K562 (cell line): ENCODE measurements around the gene PLCL1. TPM values are rescaled to one million over a fixed set of nuclear protein-coding genes. Genes with fewer than 3 reads are reported as not detected.

Experiments
- ARID1B ChIP-seq: fragments of 450-650 bp; IDR thresholded peaks from 2 replicates; pipeline ENCODE4 v1.6.1; 2016; ENCODE audit warnings: antibody characterized with exemption, mild to moderate bottlenecking, inconsistent platforms
- BCOR ChIP-seq: fragments of 450-650 bp; IDR thresholded peaks from 2 replicates; pipeline ENCODE4 v1.6.1; 2016
- BRCA1 ChIP-seq, 2 experiments: fragments of 450-650 bp in 1 of 2; sonication (generic) in 1 of 2; formaldehyde crosslinking in 1 of 2; IDR thresholded peaks; 2 replicates each; pipeline versions ENCODE4 v1.5.0 to v1.6.1; 2017 to 2020; ENCODE audit warnings: mild to moderate bottlenecking in 1 of 2, missing genetic modification reagents in 1 of 2
- FOXA1 ChIP-seq: fragments of 450-650 bp; IDR thresholded peaks from 2 replicates; pipeline ENCODE4 v1.6.1; 2016; ENCODE audit warnings: mild to moderate bottlenecking, borderline replicate concordance
- KDM1A ChIP-seq, 2 experiments: fragments of 450-650 bp; IDR thresholded peaks; 2 replicates each; pipeline ENCODE4 v1.6.1; 2016; ENCODE audit warnings: mild to moderate bottlenecking in 2 of 2
- KDM4B ChIP-seq, 2 experiments: fragments of 450-650 bp in 1 of 2; sonication (generic) in 1 of 2; IDR thresholded peaks; 2 replicates each; pipeline ENCODE4 v1.6.1; 2016 to 2017; ENCODE audit warnings: borderline replicate concordance in 2 of 2, antibody characterized with exemption in 1 of 2, low read depth in 1 of 2, mild to moderate bottlenecking in 1 of 2
- KLF10 ChIP-seq: fragments of 250-450 bp; sonication (Bioruptor Pico); IDR thresholded peaks from 2 replicates; pipeline ENCODE4 v1.6.1; 2021; ENCODE audit warnings: matching md5 sums
- MEIS2 ChIP-seq: fragments of 450-650 bp; IDR thresholded peaks from 2 replicates; pipeline ENCODE4 v1.6.1; 2014; ENCODE audit warnings: mild to moderate bottlenecking; ENCODE audit not compliant: partially characterized antibody
- NRF1 ChIP-seq, 2 experiments: fragments of 450-650 bp; IDR thresholded peaks in 1 of 2; conservative IDR thresholded peaks in 1 of 2; 2 replicates each; pipeline ENCODE4 v1.6.1; 2014; ENCODE audit warnings: mild to moderate bottlenecking in 2 of 2
- PKNOX1 ChIP-seq: fragments of 450-650 bp; IDR thresholded peaks from 2 replicates; pipeline ENCODE4 v1.6.1; 2016
- REST ChIP-seq, 2 experiments: fragments of 450-650 bp; formaldehyde crosslinking in 1 of 2; IDR thresholded peaks; 2 replicates each; pipeline versions ENCODE4 v1.4.0 to v1.6.1; 2014 to 2020; ENCODE audit warnings: mild to moderate bottlenecking in 2 of 2, borderline replicate concordance in 1 of 2, low read depth in 1 of 2
- SFPQ ChIP-seq: fragments of 200-400 bp; formaldehyde crosslinking; IDR thresholded peaks from 2 replicates; pipeline ENCODE4 v1.6.1; 2017; ENCODE audit warnings: mild to moderate bottlenecking, low read depth, low read length, moderate library complexity
- TEAD4 ChIP-seq, 2 experiments: sonication (generic) in 1 of 2; formaldehyde crosslinking in 1 of 2; IDR thresholded peaks; 2 replicates each; pipeline versions ENCODE4 v1.6.1 to v1.8.0; 2012 to 2022; ENCODE audit warnings: borderline replicate concordance in 1 of 2, inconsistent platforms in 1 of 2, low read length in 1 of 2, mild to moderate bottlenecking in 1 of 2, missing genetic modification reagents in 1 of 2
- TRIM28 ChIP-seq: fragments of 450-650 bp; IDR thresholded peaks from 2 replicates; pipeline ENCODE4 v1.6.1; 2017
- ZNF639 ChIP-seq, 2 experiments: fragments of 200-800 bp in 1 of 2; sonication (Bioruptor generic) in 1 of 2; sonication (generic) in 1 of 2; formaldehyde crosslinking in 1 of 2; IDR thresholded peaks in 1 of 2; conservative IDR thresholded peaks in 1 of 2; 2 replicates each; pipeline versions ENCODE4 v1.5.0 to v1.6.1; 2016 to 2020; ENCODE audit warnings: missing compliant biosample characterization in 1 of 2, missing genetic modification characterization in 1 of 2, missing genetic modification reagents in 1 of 2
- polyA plus RNA-seq, 8 experiments: library from polyadenylated mRNA; depleted of rRNA in 4 of 8; stranded (reverse) in 5 of 8; unstranded in 3 of 8; fragments of >200 nt; fragmentation: Nextera tagmentation in 2 of 8; fragmentation: Illumina TruSeq in 1 of 8; extraction: Ambion mirVana in 2 of 8; extraction: Trizol in 1 of 8; gene quantifications; 2 replicates each; pipeline versions ENCODE4 v1.2.1 to v1.2.3, GENCODE V29; 2011 to 2014; ENCODE audit warnings: inconsistent platforms in 1 of 8, missing spikeins in 1 of 8
- total RNA-seq, 7 experiments: library from RNA; depleted of rRNA in 6 of 7; stranded (reverse); fragments of >200 nt in 6 of 7; fragmentation: Illumina TruSeq in 2 of 7; extraction: Trizol in 2 of 7; gene quantifications; 2 replicates each; pipeline versions ENCODE4 v1.2.1 to v1.2.3, GENCODE V29; 2011 to 2021; ENCODE audit warnings: low replicate concordance in 1 of 7

Gene PLCL1
- total and polyA plus RNA-seq, 9 of the 15 experiments (the other 6 are each of a cell fraction or from before 2014, with no cell fraction given), result 2.0 to 17.7 (median 8.6) TPM

GRCh38 chr2:198165289-198165688 is 360.9 kb downstream of the PLCL1 start (continued):
- TF ChIP-seq REST (IDR thresholded peaks at IDR 0.05; ENCODE audit: borderline replicate concordance) (no peak), REST (CRISPR knock-in tag; IDR thresholded peaks at IDR 0.05; ENCODE audit: low read depth) (no peak), KDM4B (IDR thresholded peaks at IDR 0.05; ENCODE audit: borderline replicate concordance in 2 of 2, low read depth in 1 of 2) (no peak), BCOR (no peak), TEAD4 (IDR thresholded peaks at IDR 0.05; ENCODE audit: low read length) (peak; percentile 63), TEAD4 (CRISPR knock-in tag; IDR thresholded peaks at IDR 0.05; ENCODE audit: borderline replicate concordance) (no peak), TRIM28 (no peak), KLF10 (CRISPR knock-in tag) (no peak), KDM1A (IDR thresholded peaks at IDR 0.05) (peak; percentile 15 to 59; a peak in 2 of 4 replicates), ARID1B (peak; percentile 57), BRCA1 (IDR thresholded peaks at IDR 0.05) (no peak), BRCA1 (CRISPR knock-in tag; IDR thresholded peaks at IDR 0.05) (no peak), NRF1 (conservative IDR thresholded peaks at IDR 0.05 in 1 of 2, IDR thresholded peaks at IDR 0.05 in 1 of 2) (peak; percentile 43 to 51; a peak in 3 of 4 replicates), MEIS2 (peak; percentile 35), PKNOX1 (peak; percentile 41), SFPQ (no peak), FOXA1 (no peak), ZNF639 (CRISPR knock-in tag; conservative IDR thresholded peaks at IDR 0.05 in 1 of 2, IDR thresholded peaks at IDR 0.05 in 1 of 2) (no peak)
